Sigmoid colon (tissue), 4 donors: Measurements from ENCODE around the gene MIPEP.

Experiments
- POLR2A ChIP-seq, 2 donors: fragments of 450-650 bp; IDR thresholded peaks; one replicate each; pipeline ENCODE4 v1.6.1; 2016; ENCODE audit warnings: antibody characterized with exemption in 2 of 2, mild to moderate bottlenecking in 2 of 2, moderate library complexity in 2 of 2
- POLR2AphosphoS5 ChIP-seq, 4 donors: sonication (generic); formaldehyde crosslinking; IDR thresholded peaks; one replicate each; pipeline ENCODE4 v1.6.1; 2017; ENCODE audit warnings: antibody characterized with exemption in 4 of 4
- TF ChIP-seq, protein P1 (sequence below), 4 experiments: fragments of 450-650 bp in 3 of 4; fragments of 200-600 bp in 1 of 4; IDR thresholded peaks; one replicate each; pipeline ENCODE4 v1.5.1; 2016 to 2019; ENCODE audit warnings: antibody characterized with exemption in 4 of 4, mild to moderate bottlenecking in 3 of 4, moderate library complexity in 2 of 4

- TF ChIP-seq POLR2A (IDR thresholded peaks at IDR 0.05): no peak
- no peak for TF ChIP-seq POLR2AphosphoS5 (IDR thresholded peaks at IDR 0.05)
- TF ChIP-seq, protein P1, sequence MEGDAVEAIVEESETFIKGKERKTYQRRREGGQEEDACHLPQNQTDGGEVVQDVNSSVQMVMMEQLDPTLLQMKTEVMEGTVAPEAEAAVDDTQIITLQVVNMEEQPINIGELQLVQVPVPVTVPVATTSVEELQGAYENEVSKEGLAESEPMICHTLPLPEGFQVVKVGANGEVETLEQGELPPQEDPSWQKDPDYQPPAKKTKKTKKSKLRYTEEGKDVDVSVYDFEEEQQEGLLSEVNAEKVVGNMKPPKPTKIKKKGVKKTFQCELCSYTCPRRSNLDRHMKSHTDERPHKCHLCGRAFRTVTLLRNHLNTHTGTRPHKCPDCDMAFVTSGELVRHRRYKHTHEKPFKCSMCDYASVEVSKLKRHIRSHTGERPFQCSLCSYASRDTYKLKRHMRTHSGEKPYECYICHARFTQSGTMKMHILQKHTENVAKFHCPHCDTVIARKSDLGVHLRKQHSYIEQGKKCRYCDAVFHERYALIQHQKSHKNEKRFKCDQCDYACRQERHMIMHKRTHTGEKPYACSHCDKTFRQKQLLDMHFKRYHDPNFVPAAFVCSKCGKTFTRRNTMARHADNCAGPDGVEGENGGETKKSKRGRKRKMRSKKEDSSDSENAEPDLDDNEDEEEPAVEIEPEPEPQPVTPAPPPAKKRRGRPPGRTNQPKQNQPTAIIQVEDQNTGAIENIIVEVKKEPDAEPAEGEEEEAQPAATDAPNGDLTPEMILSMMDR (IDR thresholded peaks at IDR 0.05): peak in 1 of 4 experiments; percentile 64
These were observed 10.4 kb upstream of the MIPEP start for GRCh38 chr13:23899555-23899954.
